ENCODE measurements around the gene TBCD.
"Not testable (repeated sequence)": the region's sequence is repeated elsewhere in the genome, so short reads cannot be mapped to it uniquely, and the experiment has no call there.

Gene TBCD

DNA sequence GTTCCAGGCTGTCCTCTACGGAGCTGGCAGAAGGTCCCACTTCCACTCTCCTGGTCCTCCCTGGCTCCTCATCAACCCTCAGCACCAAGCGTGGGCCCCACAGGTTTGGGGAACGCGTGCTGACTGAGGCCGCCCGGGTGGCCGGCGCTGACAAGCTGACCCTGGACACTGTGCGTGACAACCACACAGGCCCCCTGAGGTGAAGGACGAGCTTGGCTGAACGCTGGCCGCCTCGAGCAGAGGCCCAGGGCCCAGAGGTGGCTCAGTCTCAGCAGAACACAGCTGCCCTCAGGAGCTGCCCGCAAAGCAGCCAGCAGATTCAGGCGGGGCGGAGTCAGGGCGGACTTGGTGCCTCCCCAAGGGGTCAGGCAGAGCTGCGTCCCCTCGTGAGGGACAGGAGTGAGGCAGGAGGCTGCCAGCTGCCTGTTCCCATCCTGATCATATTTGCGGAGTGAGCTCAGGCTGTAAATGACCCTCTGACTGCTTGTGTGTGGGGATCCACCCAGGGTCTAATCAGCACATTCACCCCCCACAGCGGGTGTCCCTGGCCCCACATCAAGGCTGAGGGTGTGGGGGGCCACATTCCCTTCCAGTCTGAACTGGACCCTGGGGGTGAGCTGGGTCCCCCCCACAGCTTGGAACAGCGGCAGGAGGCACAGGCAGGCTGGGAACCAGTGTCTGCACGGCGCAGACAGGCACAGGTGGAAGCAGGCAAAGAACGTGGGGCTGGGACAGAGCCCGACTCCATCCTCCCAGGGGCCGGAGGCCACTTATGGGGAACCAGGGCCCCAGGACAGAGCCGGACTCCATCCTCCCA lies 222.5 kb downstream of the TBCD start:
- DNase-seq (ENCODE audit: low spot score): no peak

DNA sequence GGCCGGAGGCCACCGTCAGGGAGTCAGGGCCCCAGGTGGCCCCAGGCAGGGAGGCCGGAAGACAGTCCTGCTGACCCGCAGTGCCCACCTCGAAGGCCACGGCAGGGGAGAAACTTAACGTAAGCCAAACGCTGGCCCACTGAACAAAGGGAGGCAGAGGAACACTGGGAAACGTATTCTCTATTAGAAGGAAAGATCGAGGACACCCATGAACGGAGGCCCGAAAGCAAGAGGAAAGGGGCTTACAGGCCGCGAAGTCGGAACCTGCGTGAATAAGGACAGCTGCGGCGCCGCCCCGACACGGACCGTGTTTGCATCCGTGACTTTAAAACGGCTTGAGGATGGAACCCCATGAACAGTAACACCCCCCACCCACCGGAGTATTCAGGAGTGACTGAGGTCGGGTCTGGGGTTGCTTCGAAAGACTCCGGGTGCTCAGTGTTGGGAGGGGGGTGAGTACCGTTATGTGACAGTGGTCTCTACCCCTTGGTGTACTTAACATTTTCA lies 225.2 kb downstream of the TBCD start:
- DNase-seq (ENCODE audit: low spot score): no peak

DNA sequence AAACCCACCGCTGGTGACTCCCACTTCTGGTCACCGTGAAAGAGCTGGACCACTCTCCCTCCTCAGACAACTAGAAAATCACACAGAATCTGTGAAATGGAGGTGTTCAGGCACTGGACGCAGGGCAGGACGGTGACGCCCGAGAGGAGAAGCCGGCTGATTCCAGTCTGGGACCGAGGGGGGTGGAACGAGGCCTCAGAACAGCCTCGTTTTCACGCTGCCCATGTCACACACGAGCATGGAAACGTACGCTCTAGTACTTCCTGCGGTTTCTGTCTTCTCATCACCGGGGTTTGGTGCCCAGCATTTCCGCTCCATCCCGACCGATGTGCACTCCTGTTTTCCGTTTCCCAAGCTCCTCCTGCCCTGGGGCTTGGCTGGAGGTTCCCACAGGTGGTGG lies 225.7 kb downstream of the TBCD start:
- DNase-seq (ENCODE audit: low spot score): no peak

DNA sequence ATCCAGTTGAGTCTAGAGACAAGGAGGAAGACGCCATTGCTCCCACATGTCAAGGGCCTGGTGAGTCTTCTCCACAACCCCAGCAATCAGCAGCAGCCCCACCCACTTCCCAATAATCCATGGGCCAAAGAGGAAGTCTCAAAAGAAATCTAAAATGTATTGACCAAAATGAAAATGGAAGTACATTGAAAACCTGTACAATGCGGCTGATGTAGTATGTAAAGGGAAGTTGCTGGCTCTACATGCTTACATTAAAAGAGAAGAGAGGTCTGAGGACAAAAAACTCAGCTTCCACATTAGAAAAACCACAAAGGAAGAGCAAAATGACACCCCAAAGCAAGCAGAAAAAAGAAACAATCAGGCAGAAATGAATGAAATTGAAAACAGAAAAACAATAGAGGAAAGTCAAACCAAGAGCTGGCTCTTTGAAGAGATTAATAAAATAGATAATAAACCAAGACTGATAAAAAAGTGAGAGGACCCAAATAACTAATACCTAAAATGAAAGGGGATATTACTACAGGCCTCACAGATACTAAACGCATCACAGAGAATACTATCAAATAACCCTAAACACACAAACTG lies 227.0 kb downstream of the TBCD start:
- DNase-seq (ENCODE audit: low spot score): no peak

DNA sequence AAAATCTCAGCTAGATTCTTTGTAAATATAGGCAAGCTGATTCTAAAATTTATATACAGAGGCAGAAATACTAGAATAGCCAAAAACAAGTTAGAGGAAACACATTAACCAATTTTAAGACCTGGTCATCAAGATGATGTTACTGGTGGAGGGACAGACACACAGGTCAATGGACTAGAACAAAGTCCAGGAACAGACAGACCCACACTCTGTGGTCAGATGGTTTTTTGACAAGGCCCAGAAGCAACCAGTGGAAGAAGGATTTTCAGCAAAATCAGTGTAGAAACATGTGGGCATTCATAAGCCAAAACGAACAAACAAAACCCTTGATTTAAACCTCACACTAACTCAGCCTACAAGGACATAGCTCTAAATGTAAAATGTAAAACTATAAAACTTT lies 227.9 kb downstream of the TBCD start:
- no peak for DNase-seq (ENCODE audit: low spot score)

DNA sequence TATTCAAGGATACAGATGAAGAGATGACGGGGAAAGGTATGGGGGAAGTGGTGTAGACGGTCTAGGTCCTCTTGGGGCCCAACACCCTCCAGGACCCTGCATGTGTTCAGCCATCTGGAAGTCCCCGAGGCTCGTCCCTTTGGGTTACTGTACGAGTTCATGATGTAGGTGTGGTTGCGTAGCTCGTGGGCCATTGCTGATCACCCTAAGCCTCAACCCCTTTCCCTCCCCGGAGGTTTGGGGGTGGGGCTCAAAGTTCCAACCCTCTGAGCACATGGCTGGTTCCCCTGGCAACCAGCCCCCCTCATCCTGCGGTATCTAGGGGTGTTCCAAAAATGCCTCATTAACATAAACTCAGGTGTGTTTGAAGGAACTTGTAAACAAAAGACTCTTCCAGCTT lies 228.8 kb downstream of the TBCD start:
- no peak for DNase-seq (ENCODE audit: low spot score)

DNA sequence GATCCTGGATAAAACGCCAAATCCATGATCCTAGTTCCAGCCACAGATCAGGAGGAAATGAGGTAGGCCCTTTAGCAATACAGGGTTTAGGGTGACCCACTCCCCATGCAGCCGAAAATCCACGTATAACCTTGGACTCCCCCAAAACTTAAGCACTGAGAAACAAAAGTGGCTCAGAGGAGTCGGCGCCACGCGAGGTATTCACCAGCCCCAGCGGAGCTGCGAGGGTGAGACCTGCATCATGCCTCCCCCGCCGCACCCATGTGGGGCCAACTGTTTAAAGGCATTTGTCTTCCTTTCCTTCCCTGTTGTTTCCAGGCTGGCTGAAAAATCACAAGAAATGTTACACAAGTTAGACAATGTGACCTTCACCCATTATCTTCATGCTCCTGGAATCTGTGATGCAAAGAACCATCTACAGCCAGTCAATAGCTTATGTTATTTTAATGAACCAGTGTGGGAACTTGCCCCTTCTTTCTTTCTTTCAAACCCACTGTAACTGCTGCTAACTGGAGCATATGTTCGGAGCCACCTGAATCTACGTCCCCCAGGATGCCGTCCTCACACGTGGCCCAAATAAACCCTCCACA lies 229.4 kb downstream of the TBCD start:
- DNase-seq (ENCODE audit: low spot score): no peak

DNA sequence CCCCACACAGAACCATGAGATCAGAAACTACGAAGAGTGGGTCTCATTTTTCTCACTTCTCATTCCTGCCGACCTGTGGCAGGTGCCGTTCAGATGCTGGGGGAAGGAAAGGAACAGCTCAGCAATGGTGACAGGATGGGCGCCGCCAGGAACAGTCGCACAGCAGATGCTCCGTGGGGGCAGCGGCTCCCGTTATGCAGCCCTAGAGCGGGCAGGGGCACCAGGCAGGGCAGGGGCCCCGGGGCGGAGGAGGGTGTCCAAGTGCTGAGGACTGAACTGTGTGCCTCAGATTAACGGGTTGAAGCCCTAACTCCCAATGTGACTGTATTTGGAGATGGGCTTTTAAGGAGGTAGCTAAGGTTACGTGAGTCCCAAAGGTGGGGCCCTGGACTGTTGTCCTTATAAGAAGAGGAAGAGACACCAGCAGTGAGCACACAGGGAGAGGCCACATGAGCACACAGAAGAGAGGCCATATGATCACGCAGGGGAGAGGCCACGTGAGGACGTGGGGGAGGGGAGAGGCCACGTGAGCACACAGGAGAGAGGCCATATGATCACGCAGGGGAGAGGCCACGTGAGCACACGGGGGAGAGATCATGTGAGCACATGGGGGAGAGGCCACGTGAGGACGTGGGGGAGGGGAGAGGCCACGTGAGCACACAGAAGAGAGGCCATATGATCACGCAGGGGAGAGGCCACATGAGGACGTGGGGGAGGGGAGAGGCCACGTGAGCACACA lies 231.8 kb downstream of the TBCD start:
- DNase-seq (ENCODE audit: low spot score): no peak

DNA sequence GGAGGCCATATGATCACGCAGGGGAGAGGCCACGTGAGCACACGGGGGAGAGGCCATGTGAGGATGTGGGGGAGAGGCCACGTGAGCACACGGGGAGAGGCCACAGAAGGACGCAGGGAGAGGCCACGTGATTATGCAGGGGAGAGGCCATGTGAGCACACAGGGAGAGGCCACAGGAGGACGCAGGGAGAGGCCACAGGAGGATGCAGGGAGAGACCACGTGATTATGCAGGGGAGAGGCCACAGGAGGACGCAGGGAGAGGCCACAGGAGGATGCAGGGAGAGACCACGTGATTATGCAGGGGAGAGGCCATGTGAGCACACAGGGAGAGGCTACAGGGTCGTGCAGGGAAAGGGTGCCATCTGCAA lies 232.4 kb downstream of the TBCD start:
- not testable (repeated sequence) for DNase-seq (ENCODE audit: low spot score)

DNA sequence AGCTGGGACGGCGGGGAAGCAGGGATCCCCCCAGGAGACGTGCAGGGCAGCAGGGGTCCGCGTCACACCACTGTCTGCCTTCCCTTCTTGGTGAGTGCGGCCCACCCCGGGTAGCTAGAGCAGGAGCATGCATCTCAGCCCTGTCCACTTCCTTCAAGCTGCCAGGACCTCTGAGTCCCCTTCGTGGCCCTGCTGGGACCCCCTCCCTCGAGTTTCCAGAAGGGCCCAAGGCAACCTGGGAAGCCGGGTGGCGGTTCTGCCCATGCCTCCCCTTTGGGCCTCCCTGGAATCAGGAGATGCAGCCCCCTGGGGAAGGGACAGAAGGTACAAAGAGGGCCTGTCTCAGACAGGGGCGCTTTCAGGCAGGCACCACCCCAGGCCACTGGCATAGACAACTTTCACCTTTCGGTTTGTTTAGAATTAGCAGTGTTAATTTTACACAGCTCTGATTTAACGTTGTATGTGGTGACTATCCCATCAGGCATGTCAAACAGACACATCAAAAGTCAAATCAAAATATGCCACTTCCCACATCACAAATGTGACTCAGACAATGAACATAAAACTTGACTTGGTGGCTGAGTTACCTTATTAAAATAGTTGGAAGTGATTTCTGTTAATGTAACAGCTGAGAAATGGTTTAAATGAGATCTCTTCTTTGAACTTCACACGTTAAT lies 233.0 kb downstream of the TBCD start:
- DNase-seq (ENCODE audit: low spot score): no peak

DNA sequence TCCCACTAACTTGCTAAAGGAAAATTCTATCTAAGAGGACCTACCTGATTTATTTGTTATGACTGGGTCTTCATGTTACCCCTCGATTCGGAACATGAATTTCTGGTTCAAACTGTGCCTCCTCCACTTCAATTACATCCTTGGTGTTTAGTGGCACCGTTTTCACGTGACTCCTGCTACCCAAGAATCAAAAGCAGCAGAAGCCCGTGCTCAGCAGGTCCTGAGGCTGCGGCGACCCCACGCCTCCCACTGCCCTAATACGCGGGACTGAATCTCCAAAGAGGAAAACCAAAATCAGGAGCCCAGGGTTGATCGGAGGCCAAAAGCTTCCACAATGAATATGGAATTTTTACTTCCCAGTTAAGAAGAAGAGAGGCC lies 233.6 kb downstream of the TBCD start:
- no peak for DNase-seq (ENCODE audit: low spot score)

DNA sequence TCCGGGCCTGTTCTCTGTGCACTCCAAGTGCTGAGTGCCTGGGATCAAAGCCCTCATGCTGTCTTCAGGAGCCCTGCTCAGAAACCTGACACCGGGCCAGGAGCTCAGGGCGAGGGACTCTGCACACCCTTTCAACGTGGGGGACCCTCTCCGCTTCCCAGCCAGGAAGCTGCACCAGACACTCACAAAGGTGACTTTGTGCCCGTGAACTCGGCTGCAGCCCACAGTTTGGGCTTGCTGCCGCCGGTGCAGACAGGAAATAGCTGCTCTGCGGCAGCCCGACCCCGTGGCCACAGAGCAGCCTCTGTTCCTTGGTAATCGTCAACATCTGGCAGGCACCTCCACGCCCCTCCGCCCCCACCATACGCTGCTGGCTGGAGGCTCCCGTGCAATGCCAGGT lies 234.1 kb downstream of the TBCD start:
- DNase-seq (ENCODE audit: low spot score): peak; percentile 41

DNA sequence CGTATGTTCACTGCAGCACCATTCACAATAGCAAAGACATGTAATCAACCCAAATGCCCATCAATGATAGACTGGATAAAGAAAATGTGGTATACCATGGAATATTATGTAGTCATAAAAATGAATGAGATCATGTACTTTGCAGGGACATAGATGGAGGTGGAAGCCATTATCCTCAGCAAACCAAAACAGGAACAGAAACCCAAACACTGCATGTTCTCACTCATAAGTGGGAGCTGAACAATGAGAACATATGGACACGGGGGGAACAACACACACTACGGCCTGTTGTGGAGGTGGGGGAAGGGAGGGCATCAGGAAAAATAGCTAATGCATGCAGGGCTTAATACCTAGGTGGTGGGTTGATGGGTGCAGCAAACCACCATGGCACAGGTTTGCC lies 237.2 kb downstream of the TBCD start:
- DNase-seq (ENCODE audit: low spot score): not testable (repeated sequence)

DNA sequence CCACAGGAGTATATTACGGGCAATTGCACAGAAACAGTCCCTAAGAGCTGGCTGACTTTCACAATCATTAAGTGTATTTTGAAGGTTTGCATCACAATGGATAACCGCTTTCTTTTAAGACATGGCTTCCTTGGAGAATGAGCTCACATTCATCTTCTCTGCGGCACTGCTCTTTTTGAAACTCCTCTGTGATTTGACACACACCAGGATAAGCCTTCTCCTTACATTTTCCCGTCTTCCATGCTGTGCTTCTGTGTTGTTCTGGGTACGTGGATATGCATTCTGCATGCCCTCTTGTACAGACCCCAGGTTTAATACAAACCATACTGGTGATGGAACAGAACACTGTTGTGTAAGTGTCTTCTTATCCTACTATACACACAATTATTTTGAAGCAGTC lies 238.0 kb downstream of the TBCD start:
- DNase-seq (ENCODE audit: low spot score): no peak

DNA sequence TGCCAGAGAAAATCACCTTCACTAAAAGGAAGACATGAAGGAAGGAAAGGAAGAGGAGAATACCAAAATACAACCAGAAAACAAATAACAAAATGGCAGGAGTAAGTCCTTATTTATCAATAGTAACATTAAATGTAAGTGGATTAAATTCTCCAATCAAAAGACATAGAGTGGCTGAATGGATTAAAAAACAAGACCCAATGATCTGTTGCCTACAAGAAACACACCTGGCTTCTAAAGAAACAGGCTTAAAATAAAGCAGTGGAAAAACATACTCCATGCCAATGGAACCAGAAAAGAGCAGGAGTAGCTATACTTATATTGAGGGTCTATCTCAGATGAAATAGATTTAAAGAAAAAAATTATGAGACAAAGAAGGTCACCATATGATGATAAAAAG lies 241.1 kb downstream of the TBCD start:
- no peak for DNase-seq (ENCODE audit: low spot score)
